Trophoblast cell (in vitro differentiated cells and primary cell): ENCODE measurements around the gene ACVR1B.

Experiments
- DNase-seq, 2 donors: peaks; one replicate each; pipeline ENCODE4 v3.0.0-alpha.2; 2016
- H2AFZ ChIP-seq: 2 replicates; pipeline ENCODE4 v1.6.1; 2013; ENCODE audit warnings: low read length, moderate library complexity, mild to moderate bottlenecking; ENCODE audit not compliant: insufficient read depth, poor library complexity
- H2AK5ac ChIP-seq: 2 replicates; pipeline ENCODE4 v1.6.1; 2013; ENCODE audit warnings: mild to moderate bottlenecking, low read length
- H2BK120ac ChIP-seq: 2 replicates; pipeline ENCODE4 v1.6.1; 2013; ENCODE audit warnings: low read length, mild to moderate bottlenecking, moderate library complexity; ENCODE audit not compliant: insufficient read depth, poor library complexity
- H2BK12ac ChIP-seq: 2 replicates; pipeline ENCODE4 v1.6.1; 2013; ENCODE audit warnings: mild to moderate bottlenecking, low read length, moderate library complexity
- H2BK5ac ChIP-seq: 2 replicates; pipeline ENCODE4 v1.6.1; 2013; ENCODE audit warnings: low read length, low read depth, moderate library complexity, mild to moderate bottlenecking; ENCODE audit not compliant: poor library complexity
- H3K14ac ChIP-seq: 2 replicates; pipeline ENCODE4 v1.6.1; 2013; ENCODE audit warnings: mild to moderate bottlenecking, low read length
- H3K18ac ChIP-seq: 2 replicates; pipeline ENCODE4 v1.6.1; 2013; ENCODE audit warnings: mild to moderate bottlenecking, low read length
- H3K23ac ChIP-seq: 2 replicates; pipeline ENCODE4 v1.6.1; 2013; ENCODE audit warnings: low read length
- H3K27ac ChIP-seq: 2 replicates; pipeline ENCODE4 v1.5.1; 2013; ENCODE audit warnings: low read depth, mild to moderate bottlenecking, inconsistent platforms, low read length, moderate library complexity
- H3K27me3 ChIP-seq: 2 replicates; pipeline ENCODE4 v1.6.1; 2013; ENCODE audit warnings: inconsistent platforms, mild to moderate bottlenecking, low read length, moderate library complexity; ENCODE audit not compliant: insufficient read depth
- H3K36me3 ChIP-seq, 2 experiments: 1 replicate in 1 of 2; 2 replicates in 1 of 2; pipeline ENCODE4 v1.6.1; 2013; ENCODE audit warnings: low read length in 2 of 2, mild to moderate bottlenecking in 2 of 2, moderate library complexity in 1 of 2; ENCODE audit not compliant: insufficient read depth in 2 of 2, control insufficient read depth in 1 of 2
- H3K4ac ChIP-seq: 2 replicates; pipeline ENCODE4 v1.6.1; 2013; ENCODE audit warnings: low read depth, mild to moderate bottlenecking, low read length, moderate library complexity
- H3K4me1 ChIP-seq, 2 experiments: 1 replicate in 1 of 2; 2 replicates in 1 of 2; pipeline ENCODE4 v1.6.1; 2013; ENCODE audit warnings: low read length in 2 of 2, mild to moderate bottlenecking in 2 of 2, moderate library complexity in 1 of 2; ENCODE audit not compliant: insufficient read depth in 2 of 2, control insufficient read depth in 1 of 2
- H3K4me2 ChIP-seq: 2 replicates; pipeline ENCODE4 v1.6.1; 2013; ENCODE audit warnings: inconsistent platforms, mild to moderate bottlenecking, low read length, moderate library complexity
- H3K4me3 ChIP-seq: 2 replicates; pipeline ENCODE4 v1.5.1; 2013; ENCODE audit warnings: mild to moderate bottlenecking, low read depth, low read length, inconsistent platforms
- H3K79me1 ChIP-seq: one replicate; pipeline ENCODE4 v1.6.1; 2013; ENCODE audit warnings: low read length
- H3K79me2 ChIP-seq: 2 replicates; pipeline ENCODE4 v1.6.1; 2013; ENCODE audit warnings: low read length, mild to moderate bottlenecking; ENCODE audit not compliant: control insufficient read depth, insufficient read depth, poor library complexity
- H3K9ac ChIP-seq: 2 replicates; pipeline ENCODE4 v1.6.1; 2013; ENCODE audit warnings: mild to moderate bottlenecking, low read length
- H3K9me3 ChIP-seq: 2 replicates; pipeline ENCODE4 v1.6.1; 2013; ENCODE audit warnings: low read depth, mild to moderate bottlenecking, control low read depth, inconsistent platforms, low read length; ENCODE audit not compliant: insufficient read depth
- H4K12ac ChIP-seq: 2 replicates; pipeline ENCODE4 v1.6.1; 2013; ENCODE audit warnings: low read depth, mild to moderate bottlenecking, low read length, moderate library complexity
- H4K8ac ChIP-seq: 2 replicates; pipeline ENCODE4 v1.6.1; 2013; ENCODE audit warnings: low read depth, mild to moderate bottlenecking, low read length, moderate library complexity
- H4K91ac ChIP-seq: one replicate; pipeline ENCODE4 v1.6.1; 2013; ENCODE audit warnings: low read depth, mild to moderate bottlenecking, low read length, moderate library complexity
- WGBS: extraction: QIAGEN DNeasy Blood & Tissue Kit; methylation state at CpG from one replicate; pipeline ENCODE4 v1.1.7; 2013; ENCODE audit warnings: missing lambda C conversion rate; ENCODE audit not compliant: insufficient read length, insufficient coverage; ENCODE audit errors: extremely low coverage; 5-methylcytosine and 5-hydroxymethylcytosine counted together

Gene ACVR1B

DNA sequence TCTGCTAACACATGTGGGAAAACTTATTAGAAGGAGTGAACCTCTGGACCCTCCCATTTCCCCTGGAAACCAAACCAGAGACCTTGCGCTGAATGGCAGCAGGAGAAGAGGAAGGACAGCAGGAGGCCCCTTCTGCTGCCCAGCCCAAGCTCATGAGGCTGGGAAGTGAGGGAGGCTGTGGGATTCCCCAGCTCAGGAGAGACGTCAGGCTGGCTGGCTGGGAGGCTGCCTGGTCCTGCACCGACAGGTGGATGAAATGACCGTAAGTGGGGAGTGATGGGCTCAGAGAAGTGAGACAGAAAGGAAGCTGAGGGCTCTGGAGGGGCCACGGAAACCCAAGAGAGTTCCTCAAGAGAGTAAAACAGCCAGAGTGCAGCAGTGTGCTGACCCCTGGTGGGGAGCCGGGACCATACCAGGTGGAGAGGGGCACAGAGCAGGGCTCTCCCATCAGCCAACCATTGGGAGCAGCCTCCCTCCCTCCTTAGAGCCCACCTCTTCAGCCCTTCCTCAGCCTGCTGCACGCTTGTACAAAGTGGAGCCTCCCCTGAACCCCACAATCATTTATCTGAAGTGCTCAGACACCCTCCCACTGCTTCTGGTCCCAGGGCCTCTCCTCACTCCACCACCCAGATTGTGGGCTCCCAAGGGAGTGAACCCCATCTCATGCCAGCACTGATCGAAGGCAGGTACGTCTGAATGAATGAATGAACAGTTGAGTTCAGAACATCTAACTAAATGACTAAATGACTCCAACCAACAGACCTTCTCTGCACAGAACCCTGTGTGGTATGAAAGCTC is 69.2 kb downstream of the ACVR1B start:
- no peak overlapping the region for H2BK5ac ChIP-seq
- no peak overlapping the region for H2BK120ac ChIP-seq
- no peak overlapping the region for H3K27ac ChIP-seq
- no peaks in the 10 kb centered on the region for H3K36me3 ChIP-seq
- H3K9ac ChIP-seq: no peak overlapping the region
- no CpG with 5 or more reads among the region's 9 CpGs for WGBS
- H3K79me1 ChIP-seq: no peaks in the 10 kb centered on the region
- DNase-seq: peak in 1 of 2 donors; percentile 41
- H3K79me2 ChIP-seq: no peaks in the 10 kb centered on the region
- no peak overlapping the region for H3K18ac ChIP-seq
- peaks cover 4 to 14% of the 10 kb centered on the region in 2 experiments for H3K4me1 ChIP-seq
- H2BK12ac ChIP-seq: no peak overlapping the region
- no peaks in the 10 kb centered on the region for H3K9me3 ChIP-seq
- H3K4me3 ChIP-seq: no peak overlapping the region
- no peak overlapping the region for H3K4me2 ChIP-seq
- peaks cover 5% of the 10 kb centered on the region for H3K27me3 ChIP-seq
- no peak overlapping the region for H4K91ac ChIP-seq
- no peak overlapping the region for H3K23ac ChIP-seq
- H3K14ac ChIP-seq: no peak overlapping the region
- H3K4ac ChIP-seq: no peak overlapping the region
- H4K8ac ChIP-seq: no peak overlapping the region
- no peak overlapping the region for H2AK5ac ChIP-seq
- H2AFZ ChIP-seq: no peak overlapping the region
- no peak overlapping the region for H4K12ac ChIP-seq

GRCh38 chr12:52022841-52023181 is 71.3 kb downstream of the ACVR1B start:
- no peak overlapping the region for H4K12ac ChIP-seq
- no peak overlapping the region for H3K23ac ChIP-seq
- H4K8ac ChIP-seq: no peak overlapping the region
- no peaks in the 10 kb centered on the region for H3K79me1 ChIP-seq
- no peak overlapping the region for H3K18ac ChIP-seq
- no peaks in the 10 kb centered on the region for H3K36me3 ChIP-seq
- H3K27me3 ChIP-seq: peaks cover 5% of the 10 kb centered on the region
- no CpG with 5 or more reads among the region's 14 CpGs for WGBS
- no peak overlapping the region for H3K4ac ChIP-seq
- H2BK120ac ChIP-seq: no peak overlapping the region
- no peak overlapping the region for H2AK5ac ChIP-seq
- peak in 1 of 2 donors; percentile 40 for DNase-seq
- H3K9ac ChIP-seq: no peak overlapping the region
- H3K27ac ChIP-seq: no peak overlapping the region
- H3K4me2 ChIP-seq: peak overlapping the region; percentile 84
- no peak overlapping the region for H3K14ac ChIP-seq
- peaks cover 7 to 16% of the 10 kb centered on the region in 2 experiments for H3K4me1 ChIP-seq
- H2AFZ ChIP-seq: peak overlapping the region; percentile 37
- peak overlapping the region; percentile 60 for H3K4me3 ChIP-seq
- H2BK12ac ChIP-seq: no peak overlapping the region
- H3K79me2 ChIP-seq: no peaks in the 10 kb centered on the region
- H4K91ac ChIP-seq: no peak overlapping the region
- H2BK5ac ChIP-seq: no peak overlapping the region
- no peaks in the 10 kb centered on the region for H3K9me3 ChIP-seq

DNA sequence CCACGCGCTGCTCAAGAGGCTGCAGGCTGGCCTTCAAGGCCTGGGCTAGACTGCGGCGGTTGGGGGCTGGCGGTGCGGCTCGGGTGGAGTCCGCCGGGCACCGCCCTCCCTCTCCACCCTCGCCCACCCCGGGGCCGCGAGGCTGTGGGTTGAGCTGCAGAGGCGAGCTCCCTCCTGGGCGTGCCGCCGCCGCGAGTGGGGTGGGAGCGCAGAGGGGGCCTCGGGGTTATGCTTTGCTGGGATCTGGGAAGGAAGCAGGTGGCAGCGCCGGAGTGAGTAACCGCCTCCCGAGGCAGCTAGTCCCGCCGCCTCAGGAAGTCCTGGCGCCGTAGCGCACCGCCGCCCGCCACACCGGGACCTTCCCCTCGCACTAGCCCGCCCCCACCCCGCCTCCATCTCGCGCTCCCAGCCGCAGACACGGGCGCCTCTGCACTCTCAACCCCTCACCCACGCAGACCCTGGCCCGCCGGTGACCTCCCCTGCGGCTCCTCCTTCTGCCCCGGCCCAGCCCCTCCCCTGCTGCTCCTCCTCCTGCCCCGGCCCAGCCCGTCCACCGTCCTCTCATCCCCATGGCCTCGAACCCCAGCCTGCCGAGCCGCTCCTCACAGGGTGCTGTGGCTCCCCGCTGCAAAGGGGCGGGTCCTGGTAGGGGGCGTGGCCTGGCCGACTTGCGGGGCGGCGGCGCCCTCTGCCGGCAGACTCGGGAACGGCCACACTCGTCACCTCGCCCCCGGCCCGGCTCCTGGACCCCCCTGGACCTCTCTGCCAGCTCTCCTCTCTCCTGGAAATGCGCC is 71.9 kb downstream of the ACVR1B start:
- Histone ChIP-seq H2BK120ac (no peak overlapping the region), H3K9me3 (no peaks in the 10 kb centered on the region), H3K4ac (no peak overlapping the region), H3K18ac (no peak overlapping the region), H3K79me1 (no peaks in the 10 kb centered on the region), H3K9ac (no peak overlapping the region), H3K79me2 (no peaks in the 10 kb centered on the region), H3K27me3 (peaks cover 5% of the 10 kb centered on the region), H3K23ac (no peak overlapping the region), H3K27ac (no peak overlapping the region), H3K36me3 (no peaks in the 10 kb centered on the region), H3K4me3 (peak overlapping the region; percentile 60), H4K91ac (no peak overlapping the region), H2AFZ (peak overlapping the region; percentile 37), H3K4me2 (peak overlapping the region; percentile 84), H4K12ac (no peak overlapping the region), H4K8ac (peak overlapping the region; percentile 25), H2BK12ac (no peak overlapping the region), H2BK5ac (no peak overlapping the region), H3K14ac (no peak overlapping the region), H2AK5ac (no peak overlapping the region), H3K4me1 (peaks cover 7 to 16% of the 10 kb centered on the region in 2 experiments)
- peak; percentile 64 to 84 for DNase-seq
- WGBS: no CpG with 5 or more reads among the region's 70 CpGs

DNA sequence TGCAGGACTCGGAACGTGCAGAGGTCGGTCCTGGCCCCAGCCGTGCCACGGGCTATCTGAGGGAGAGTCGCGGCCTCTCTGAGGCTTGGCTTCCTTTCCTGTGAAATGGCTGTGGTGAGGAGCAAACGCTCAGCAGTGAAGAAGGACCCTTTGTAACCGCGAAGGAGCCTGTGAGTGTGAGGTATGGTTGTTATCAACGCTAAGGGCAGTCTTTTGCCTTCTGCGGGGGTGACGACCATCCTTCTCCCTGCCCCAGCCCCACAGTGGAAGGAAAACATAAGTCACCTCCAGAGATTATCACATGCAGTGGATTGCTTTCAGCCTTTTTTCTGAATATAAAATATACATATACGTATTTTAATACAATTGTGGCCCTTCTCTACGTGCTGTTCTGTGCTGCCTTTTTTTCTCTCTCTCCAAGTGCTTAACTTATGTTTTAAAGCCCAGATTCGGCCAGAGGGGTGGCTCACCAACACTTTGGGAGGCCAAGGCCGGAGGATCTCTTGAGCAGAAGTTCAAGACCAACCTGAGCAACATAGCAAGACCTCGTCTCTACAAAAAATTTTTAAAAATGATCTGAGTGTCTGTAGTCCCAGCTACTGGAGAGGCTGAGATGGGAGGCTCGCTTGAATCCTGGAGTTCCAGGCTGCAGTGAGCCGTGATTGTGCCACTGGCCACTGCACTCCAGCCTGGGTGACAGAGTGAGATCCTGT is 72.6 kb downstream of the ACVR1B start:
- H2AK5ac ChIP-seq: no peak overlapping the region
- no peak overlapping the region for H3K4me3 ChIP-seq
- no peak overlapping the region for H4K12ac ChIP-seq
- no peak overlapping the region for H3K14ac ChIP-seq
- peak overlapping the region; percentile 84 for H3K4me2 ChIP-seq
- WGBS: no CpG with 5 or more reads among the region's 20 CpGs
- H3K18ac ChIP-seq: no peak overlapping the region
- H3K79me2 ChIP-seq: no peaks in the 10 kb centered on the region
- no peaks in the 10 kb centered on the region for H3K36me3 ChIP-seq
- no peak overlapping the region for H3K4ac ChIP-seq
- H3K9ac ChIP-seq: no peak overlapping the region
- H3K27me3 ChIP-seq: peaks cover 5% of the 10 kb centered on the region
- no peaks in the 10 kb centered on the region for H3K79me1 ChIP-seq
- H3K23ac ChIP-seq: no peak overlapping the region
- peaks cover 7 to 16% of the 10 kb centered on the region in 2 experiments for H3K4me1 ChIP-seq
- H4K91ac ChIP-seq: no peak overlapping the region
- no peak overlapping the region for H2BK5ac ChIP-seq
- no peak overlapping the region for H2AFZ ChIP-seq
- no peak for DNase-seq
- H3K27ac ChIP-seq: no peak overlapping the region
- H2BK12ac ChIP-seq: no peak overlapping the region
- no peak overlapping the region for H2BK120ac ChIP-seq
- no peak overlapping the region for H4K8ac ChIP-seq
- H3K9me3 ChIP-seq: no peaks in the 10 kb centered on the region
